Measurements from ENCODE around the gene NAV2. TPM values are rescaled to one million over a fixed set of nuclear protein-coding genes. Genes with fewer than 3 reads are reported as not detected.

Gene NAV2
- total and polyA plus RNA-seq, 3 donors from 2014 or later = 3.4 to 6.0 (median 3.9) TPM

DNA sequence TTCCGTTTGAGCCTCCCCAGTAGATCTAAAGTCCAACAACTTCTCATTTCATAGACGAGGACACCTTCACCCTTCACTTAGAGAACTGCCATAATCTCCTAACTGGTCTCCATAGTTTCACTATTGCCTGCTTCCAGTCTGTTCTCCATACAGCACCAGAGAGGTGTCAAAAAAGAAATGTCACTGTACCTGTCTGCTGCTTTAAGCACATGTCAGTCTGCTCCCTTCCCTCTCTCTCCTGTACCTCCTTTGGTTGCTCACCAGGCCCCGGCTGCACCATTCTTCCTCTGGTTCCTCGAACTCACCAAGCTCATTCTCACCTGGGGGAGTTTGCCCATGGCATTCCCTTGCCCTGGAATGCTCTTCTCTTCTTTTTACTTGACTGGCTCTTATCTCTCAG lies 75.8 kb downstream of the NAV2 start:
- Histone ChIP-seq H3K27me3 (no peaks in the 10 kb centered on the region), H3K4me1 (no peaks in the 10 kb centered on the region), H3K4me3 (no peak overlapping the region), H3K27ac (no peak overlapping the region), H3K36me3 (ENCODE audit: low read depth, missing control alignments) (no peaks in the 10 kb centered on the region), H3K9me3 (no peaks in the 10 kb centered on the region)
- no peak for DNase-seq
- intact Hi-C loops (cut with DNase I; ENCODE audit: low total_unique reads) = no loop called here
- 93 to 94% methylated on average over 4 of the region's 4 CpGs for WGBS, 2 donors
- TF ChIP-seq, protein P1, sequence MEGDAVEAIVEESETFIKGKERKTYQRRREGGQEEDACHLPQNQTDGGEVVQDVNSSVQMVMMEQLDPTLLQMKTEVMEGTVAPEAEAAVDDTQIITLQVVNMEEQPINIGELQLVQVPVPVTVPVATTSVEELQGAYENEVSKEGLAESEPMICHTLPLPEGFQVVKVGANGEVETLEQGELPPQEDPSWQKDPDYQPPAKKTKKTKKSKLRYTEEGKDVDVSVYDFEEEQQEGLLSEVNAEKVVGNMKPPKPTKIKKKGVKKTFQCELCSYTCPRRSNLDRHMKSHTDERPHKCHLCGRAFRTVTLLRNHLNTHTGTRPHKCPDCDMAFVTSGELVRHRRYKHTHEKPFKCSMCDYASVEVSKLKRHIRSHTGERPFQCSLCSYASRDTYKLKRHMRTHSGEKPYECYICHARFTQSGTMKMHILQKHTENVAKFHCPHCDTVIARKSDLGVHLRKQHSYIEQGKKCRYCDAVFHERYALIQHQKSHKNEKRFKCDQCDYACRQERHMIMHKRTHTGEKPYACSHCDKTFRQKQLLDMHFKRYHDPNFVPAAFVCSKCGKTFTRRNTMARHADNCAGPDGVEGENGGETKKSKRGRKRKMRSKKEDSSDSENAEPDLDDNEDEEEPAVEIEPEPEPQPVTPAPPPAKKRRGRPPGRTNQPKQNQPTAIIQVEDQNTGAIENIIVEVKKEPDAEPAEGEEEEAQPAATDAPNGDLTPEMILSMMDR (IDR thresholded peaks at IDR 0.05) = no peak
- TF ChIP-seq POLR2A (IDR thresholded peaks at IDR 0.05) = no peak

DNA sequence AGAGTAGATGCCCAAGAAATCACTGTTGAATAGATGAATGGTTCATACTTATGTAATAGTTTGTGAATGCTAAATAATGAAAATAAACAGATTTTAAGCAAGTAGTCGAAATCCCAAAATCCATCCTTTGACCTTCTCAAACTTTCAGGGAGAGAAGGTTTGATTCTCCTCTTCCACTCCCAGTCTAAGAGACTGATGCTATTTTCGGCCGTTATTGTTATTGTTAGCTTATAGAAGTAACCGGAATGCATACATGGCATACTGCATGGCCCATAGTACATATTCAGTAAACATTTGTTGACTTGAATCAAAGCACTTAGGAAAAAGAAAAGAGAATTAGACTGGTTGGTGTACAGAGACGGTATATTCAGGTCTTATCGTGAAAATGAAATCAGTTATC lies 76.6 kb downstream of the NAV2 start:
- H3K4me3 ChIP-seq = no peak overlapping the region
- WGBS, 2 donors = 83 to 89% methylated on average over 6 of the region's 6 CpGs
- H3K27ac ChIP-seq = no peak overlapping the region
- H3K36me3 ChIP-seq (ENCODE audit: low read depth, missing control alignments) = no peaks in the 10 kb centered on the region
- no peak for DNase-seq
- no peaks in the 10 kb centered on the region for H3K4me1 ChIP-seq
- no peaks in the 10 kb centered on the region for H3K27me3 ChIP-seq
- no peak for TF ChIP-seq POLR2A (IDR thresholded peaks at IDR 0.05)
- TF ChIP-seq, protein P1 (IDR thresholded peaks at IDR 0.05) = no peak
- H3K9me3 ChIP-seq = no peaks in the 10 kb centered on the region
- intact Hi-C loops (cut with DNase I; ENCODE audit: low total_unique reads) = no loop called here

DNA sequence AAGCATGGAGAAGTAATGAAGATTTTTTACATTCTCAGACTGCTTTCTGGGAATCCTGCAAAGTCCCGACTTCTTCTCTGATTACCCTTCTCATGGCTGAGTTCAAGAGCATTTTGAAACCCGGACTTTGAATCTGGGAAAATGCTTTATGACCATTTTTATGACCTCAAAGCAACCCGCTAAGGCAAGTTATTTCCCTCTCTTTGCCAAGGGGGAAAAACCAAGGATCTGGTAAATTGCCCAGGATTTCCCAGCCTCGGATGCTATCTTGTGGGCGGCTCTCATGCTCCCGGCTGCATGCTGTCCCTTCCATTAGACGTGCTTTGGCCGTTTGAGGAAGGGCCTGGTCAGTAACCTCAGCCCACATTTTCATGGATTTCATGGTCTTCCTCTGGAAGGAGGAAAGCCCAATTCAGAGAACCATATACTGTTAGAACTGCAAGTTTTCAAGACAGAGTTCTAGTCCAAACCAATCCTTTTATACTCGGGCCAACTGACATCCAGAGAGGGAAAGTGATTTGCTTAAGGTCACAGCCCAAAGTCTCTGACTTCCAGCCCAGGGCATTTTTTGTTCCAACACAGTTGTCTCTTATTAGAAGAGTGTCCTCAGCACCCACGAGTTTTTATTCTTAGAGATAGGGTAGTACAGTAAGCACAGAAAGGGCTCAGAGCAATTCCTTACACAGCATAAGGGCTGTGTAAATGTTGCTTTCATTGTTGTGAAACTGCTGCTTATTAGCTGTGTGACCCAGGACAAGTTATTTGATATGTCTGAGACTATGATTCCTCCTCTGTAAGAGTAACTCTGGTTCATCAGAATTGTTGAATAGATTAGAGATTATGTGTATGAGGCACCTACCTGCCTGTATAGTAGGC lies 77.4 kb downstream of the NAV2 start:
- 44 to 56% methylated on average over 10 of the region's 10 CpGs for WGBS, 2 donors
- Histone ChIP-seq H3K27me3 (no peaks in the 10 kb centered on the region), H3K4me3 (no peak overlapping the region), H3K4me1 (no peaks in the 10 kb centered on the region), H3K27ac (no peak overlapping the region), H3K9me3 (no peaks in the 10 kb centered on the region), H3K36me3 (ENCODE audit: low read depth, missing control alignments) (no peaks in the 10 kb centered on the region)
- DNase-seq = no peak
- TF ChIP-seq, protein P1 (IDR thresholded peaks at IDR 0.05) = no peak
- TF ChIP-seq POLR2A (IDR thresholded peaks at IDR 0.05) = no peak
- intact Hi-C loops (cut with DNase I; ENCODE audit: low total_unique reads) = no loop called here

DNA sequence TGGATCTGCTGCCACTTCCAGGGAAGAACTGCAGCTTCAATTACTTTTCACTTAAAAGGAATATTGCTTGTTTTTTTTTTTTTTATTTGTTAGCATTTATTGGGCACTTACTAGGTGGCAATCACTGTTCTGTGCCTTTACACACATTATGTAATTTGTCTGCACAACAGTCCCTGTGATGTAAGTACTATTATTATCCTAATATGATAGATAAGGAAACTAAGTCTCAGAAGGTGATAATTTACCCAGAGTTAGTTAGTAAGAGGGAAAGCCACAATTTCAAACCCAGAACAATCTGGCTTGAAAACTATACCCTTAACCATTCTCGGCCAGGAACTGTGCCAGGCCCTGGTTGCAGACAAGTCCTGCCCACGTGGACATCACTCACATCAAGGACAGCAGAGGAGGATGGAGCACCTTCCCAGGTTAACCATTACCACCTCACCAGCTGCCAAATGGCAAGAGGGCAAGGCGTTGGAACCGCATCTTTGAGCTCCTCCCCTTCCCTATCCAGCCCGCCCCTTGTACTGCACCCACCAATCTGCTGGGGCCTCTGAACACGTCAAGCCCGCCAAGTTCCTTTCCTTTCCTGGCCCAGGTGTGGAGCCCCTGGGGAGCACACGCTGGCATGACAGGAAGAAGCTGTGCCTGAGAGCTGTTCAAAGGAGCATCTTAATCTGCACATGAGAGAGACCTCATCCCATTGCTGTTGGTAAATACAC lies 78.4 kb downstream of the NAV2 start:
- WGBS, 2 donors = 84 to 85% methylated on average over 8 of the region's 8 CpGs
- DNase-seq = no peak
- Histone ChIP-seq H3K27me3 (no peaks in the 10 kb centered on the region), H3K4me3 (no peak overlapping the region), H3K27ac (no peak overlapping the region), H3K9me3 (no peaks in the 10 kb centered on the region), H3K4me1 (no peaks in the 10 kb centered on the region), H3K36me3 (ENCODE audit: low read depth, missing control alignments) (no peaks in the 10 kb centered on the region)
- no peak for TF ChIP-seq POLR2A (IDR thresholded peaks at IDR 0.05)
- TF ChIP-seq, protein P1 (IDR thresholded peaks at IDR 0.05) = no peak
- intact Hi-C loops (cut with DNase I; ENCODE audit: low total_unique reads) = no loop called here

Data from testis (tissue), 3 donors.